Testis (tissue), 2 donors: ENCODE data around the gene OSTN.

Experiments used
- CTCF ChIP-seq, 3 experiments: fragments of 450-650 bp in 2 of 3; fragments of 200-600 bp in 1 of 3; sonication (generic) in 1 of 3; IDR thresholded peaks; one replicate each; pipeline ENCODE4 v1.5.1; 2016 to 2019; ENCODE audit warnings: antibody characterized with exemption in 3 of 3, mild to moderate bottlenecking in 2 of 3, moderate library complexity in 1 of 3
- POLR2A ChIP-seq: fragments of 450-650 bp; IDR thresholded peaks from one replicate; pipeline ENCODE4 v1.6.1; 2017; ENCODE audit warnings: antibody characterized with exemption, mild to moderate bottlenecking, moderate library complexity

DNA sequence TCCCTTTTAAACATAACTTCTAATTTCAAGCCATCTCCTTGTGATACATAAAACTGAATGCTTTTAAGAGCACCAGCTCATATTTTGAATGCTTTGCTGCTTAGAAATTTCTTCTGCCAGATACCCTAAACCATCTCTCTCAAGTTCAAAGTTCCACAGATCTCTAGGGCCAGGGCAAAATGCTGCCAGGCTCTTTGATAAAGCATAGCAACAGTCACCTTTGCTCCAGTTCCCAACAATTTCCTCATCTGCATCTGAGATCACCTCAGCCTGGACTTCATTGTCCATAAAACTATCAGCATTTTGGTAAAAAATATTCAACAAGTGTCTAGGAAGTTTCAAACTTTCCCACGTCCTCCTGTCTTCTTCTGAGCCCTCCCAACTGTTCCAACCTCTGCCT lies 17.5 kb downstream of the OSTN start:
- TF ChIP-seq POLR2A: no peak
- no peak for TF ChIP-seq CTCF (IDR thresholded peaks at IDR 0.05)
